NCI-H146 (cell line): ENCODE data around the gene H1-8.
"Not testable (repeated sequence)": the region's sequence is repeated elsewhere in the genome, so short reads cannot be mapped to it uniquely, and the experiment has no call there.

Experiments
- DNase-seq: peaks from one replicate; lab custom pipeline; 2025; lab: John Stamatoyannopoulos, UW

H1-8 gene, protein sequence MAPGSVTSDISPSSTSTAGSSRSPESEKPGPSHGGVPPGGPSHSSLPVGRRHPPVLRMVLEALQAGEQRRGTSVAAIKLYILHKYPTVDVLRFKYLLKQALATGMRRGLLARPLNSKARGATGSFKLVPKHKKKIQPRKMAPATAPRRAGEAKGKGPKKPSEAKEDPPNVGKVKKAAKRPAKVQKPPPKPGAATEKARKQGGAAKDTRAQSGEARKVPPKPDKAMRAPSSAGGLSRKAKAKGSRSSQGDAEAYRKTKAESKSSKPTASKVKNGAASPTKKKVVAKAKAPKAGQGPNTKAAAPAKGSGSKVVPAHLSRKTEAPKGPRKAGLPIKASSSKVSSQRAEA

DNA sequence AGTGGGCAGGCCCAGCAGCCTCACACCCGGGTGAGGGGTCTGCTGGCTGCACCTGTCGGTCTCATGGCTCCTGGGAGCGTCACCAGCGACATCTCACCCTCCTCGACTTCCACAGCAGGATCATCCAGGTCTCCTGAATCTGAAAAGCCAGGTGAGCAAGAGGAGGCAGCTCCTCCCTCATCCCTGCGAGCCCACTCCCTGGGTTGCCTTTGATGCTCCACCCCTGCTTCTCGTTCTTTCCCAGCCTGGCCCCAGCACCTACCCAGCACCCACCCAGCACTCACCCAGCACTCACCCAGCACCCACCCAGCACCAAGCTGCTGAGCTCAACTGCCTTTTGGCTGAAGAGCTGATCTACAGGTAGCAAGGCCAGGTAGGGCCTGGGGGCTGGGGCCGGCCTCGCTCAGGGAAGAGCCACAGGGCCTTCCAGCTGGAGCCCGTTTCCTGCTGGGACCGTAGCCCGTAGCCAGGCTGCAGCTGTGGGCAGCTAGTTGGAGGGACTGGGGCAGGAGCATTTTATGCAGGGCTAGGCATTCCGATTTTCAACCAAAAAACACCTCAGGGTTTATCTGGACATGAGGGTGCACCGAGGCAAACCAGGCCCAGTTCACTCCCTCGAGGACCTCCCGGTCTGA is at the start of gene H1-8:
Gene H1-8 (plus strand): TSS at position 20 of the 635 bp plus-strand sequence. CDS start 44 bp downstream, at position 64.
- no peak for DNase-seq

DNA sequence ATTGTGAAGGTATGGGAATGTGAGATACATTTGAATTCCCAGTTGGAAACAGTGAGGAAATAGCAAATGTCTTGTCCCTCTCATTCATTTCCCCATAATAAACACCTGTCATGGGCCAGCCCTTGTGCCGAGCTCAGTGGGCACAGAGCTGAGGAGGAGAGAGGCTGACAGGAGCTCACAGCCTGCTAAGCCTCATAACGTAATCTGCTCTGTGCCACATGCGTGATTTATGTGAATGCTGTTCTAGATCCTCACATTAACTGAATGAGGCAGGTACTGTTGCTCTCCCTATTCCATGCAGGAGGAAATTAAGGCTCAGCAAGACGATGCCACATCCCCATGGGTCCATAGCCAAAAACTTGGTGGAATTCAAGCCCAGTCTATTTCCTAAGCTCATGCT is 49.8 kb upstream of the H1-8 start:
- no peak for DNase-seq

DNA sequence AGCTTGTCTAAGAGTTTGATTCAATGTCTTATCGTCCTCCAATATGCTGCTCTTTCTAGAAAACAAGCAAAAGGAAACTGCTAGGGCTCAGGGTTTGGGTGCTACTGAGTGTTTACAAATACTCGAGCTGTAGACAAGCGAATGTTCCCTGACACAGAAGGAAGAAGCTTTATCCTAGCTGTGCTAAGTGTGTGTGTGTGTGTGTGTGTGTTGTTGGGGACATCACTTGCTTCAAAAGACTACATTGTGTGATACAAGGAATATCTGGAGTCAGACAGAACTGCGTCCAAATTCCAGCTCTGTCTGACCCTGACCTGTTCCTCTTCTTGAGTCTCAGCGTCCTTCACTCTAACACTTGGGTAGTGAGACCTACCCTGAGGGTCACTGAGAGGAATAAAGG is 48.5 kb upstream of the H1-8 start:
- not testable (repeated sequence) for DNase-seq

DNA sequence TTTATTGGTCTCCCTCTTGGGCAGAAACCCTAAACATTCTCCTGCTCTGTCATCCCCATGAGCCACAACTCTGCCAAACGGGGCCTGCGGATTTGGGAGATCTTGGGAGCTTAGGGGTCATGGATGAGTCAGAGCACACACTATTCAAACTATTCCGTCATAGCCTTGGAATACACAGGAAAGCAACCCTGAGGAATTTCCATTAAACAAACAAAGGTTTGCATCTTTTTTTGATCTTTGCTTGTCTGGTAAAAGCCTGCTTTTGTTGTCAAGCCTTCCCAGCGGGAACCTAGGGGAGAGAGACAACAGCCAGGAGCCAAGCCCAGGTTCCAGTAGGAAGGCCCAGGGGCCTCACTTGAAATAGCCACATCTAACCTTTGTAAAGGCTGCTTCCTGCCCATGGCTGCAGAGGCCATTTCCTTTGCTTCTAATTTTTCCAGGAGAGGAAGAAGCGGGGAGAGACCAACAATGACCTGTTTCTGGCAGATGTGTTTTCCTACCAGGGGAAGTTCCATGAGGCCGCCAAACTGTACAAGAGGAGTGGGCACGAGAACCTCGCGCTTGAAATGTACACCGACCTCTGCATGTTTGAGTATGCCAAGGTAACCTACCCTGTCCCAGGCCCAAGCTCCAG is 47.9 kb upstream of the H1-8 start:
- DNase-seq = not testable (repeated sequence)

DNA sequence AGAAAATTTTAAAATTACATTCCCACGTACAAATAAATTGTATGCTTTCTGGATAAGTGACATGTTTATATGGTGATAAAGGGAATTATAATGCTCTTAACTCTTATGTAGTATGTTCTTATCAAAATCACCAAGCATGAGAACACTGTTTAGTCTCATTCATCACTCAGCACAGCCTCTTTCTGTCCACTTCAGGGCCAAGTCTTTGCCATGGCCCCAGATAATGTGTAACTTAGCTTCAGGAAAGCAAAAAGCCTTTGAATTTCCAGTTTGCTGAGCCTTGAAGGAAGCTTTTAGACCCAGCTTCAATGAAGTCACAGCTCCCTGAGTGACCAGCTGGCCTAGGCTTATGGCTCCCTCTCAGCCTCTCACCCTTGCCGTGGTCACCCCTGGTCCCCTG is 45.1 kb upstream of the H1-8 start:
- DNase-seq = not testable (repeated sequence)

DNA sequence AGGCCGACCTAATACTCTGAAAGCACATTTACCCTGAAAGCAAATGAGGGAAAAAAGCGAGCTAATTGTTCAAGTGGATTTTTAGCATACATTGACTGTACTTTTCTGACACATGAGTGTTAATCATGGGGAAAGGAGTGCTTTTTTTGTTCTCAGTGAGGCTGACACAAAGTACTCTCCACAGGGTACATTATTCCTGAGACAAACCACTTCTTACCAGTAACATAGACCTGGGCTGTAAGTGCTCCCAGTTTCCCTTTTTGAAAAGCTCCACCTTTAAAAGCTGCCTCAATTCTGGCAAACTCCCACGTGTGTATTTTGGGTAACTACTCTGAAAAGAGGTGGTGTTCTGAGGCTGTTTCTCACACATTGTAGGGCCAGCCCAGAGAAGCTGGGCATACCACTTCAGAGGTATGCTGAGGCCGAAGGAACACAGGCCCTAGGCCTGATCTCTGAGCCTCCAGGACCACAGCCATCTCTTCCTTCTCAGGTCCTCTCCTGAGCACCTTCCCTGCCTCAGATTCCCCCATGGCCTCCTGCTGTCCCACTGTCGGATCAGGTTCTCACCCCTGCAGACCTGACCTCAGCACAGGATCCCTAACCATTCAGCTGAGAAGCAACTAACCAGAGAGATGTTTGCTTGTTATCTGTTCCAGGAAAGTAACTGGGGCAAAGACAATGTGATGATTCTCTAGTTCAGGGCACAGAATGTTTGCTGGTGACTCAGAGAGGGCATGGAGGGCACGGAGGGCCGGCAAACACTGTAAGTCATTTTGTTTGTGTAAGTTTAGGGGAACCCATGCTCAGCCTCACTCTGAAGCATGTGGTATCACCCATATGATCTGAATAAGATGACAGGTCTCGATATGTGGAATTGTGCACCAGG is 44.1 kb upstream of the H1-8 start:
- not testable (repeated sequence) for DNase-seq

DNA sequence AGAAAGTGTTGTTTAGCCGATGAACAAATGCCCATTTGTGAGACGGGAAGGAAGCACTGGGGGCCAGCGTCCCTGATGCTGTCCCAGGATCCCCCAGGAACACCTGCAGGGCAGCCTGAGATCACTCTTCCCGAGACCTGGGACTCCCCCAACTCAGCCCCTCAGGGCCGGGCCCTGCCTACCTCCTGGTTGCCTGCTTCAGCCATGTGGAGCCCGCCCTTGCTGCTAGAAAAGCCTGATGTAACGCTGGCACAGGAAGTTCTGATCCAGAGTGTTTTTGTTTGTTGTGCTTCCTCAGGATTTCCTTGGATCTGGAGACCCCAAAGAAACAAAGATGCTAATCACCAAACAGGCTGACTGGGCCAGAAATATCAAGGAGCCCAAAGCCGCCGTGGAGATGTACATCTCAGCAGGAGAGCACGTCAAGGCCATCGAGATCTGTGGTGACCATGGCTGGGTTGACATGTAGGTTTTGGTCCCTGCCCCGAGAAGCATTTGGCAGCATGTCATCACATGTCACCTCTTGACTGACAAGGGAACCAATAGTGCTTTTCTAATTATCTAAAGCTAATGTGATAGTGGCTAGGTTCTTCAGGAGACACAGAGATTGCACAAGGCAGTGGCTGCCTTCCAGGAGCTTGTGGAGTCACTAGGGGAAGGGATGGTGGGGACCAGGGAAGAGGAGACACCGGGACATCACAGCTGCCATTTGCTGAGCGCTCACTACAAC is 43.2 kb upstream of the H1-8 start:
- not testable (repeated sequence) for DNase-seq

DNA sequence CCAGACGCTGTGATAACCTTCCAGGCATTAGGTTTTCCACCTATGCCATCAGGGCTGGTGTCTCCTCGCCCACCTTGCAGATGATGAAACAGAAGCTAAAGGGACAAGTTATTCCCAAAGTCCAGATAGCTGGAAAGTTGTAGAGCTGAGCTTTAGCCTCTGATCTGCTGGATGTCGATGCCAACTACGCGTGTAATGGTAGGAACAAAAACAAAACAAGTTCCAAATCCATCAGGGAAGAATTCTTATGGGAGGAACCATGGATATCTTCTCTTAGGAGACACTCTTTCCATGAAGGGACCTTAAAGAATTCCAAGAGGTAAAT is 42.7 kb upstream of the H1-8 start:
- DNase-seq = no peak

DNA sequence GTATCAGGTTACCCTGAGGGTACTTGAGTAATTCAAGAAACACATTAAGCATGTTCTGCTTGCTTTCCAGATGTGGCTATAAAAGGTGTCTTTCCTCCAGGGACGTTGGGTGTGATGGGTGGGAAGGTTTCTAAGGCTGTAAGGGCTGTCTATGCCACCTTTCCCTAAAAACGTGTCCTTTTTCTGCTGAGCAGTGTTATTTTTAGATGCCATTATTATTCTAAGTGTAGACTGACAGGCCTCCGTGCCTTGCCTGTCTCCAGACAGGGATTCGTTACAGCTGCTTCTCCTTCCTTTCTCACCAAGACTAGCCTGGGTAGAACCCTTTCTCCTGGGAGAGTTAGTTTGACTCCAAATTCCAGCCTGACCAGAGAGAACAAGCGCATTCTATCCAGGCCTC is 41.3 kb upstream of the H1-8 start:
- DNase-seq = no peak

DNA sequence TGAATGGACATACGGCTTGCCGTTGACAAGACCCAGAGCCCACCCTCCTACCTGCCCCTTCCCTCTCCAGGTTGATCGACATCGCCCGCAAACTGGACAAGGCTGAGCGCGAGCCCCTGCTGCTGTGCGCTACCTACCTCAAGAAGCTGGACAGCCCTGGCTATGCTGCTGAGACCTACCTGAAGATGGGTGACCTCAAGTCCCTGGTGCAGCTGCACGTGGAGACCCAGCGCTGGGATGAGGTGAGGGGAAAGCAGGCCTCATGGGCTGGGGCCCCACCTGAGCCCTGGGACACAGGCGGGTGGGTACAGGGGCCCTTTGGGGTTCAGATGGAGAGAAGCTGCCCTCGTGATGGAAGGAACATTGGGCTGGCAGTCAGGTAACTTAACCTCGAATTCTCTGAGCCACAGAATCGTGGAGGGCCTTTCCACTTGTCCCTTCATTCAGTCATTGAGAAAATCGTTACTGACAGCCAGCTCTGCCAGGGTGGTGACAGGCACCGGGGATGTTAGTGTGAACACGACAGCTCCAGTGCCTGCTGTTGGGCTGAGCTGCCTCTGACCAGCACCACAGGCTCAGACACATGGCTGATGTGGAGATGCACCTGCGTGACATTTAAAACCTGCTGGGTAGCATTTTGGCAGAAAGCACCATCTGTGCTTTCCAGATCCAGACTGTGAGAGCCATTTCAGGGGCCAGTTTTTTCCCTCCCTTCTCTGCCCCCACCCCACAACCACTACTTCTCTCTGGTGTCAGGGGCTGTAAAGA is 40.1 kb upstream of the H1-8 start:
- DNase-seq = peak; percentile 29

DNA sequence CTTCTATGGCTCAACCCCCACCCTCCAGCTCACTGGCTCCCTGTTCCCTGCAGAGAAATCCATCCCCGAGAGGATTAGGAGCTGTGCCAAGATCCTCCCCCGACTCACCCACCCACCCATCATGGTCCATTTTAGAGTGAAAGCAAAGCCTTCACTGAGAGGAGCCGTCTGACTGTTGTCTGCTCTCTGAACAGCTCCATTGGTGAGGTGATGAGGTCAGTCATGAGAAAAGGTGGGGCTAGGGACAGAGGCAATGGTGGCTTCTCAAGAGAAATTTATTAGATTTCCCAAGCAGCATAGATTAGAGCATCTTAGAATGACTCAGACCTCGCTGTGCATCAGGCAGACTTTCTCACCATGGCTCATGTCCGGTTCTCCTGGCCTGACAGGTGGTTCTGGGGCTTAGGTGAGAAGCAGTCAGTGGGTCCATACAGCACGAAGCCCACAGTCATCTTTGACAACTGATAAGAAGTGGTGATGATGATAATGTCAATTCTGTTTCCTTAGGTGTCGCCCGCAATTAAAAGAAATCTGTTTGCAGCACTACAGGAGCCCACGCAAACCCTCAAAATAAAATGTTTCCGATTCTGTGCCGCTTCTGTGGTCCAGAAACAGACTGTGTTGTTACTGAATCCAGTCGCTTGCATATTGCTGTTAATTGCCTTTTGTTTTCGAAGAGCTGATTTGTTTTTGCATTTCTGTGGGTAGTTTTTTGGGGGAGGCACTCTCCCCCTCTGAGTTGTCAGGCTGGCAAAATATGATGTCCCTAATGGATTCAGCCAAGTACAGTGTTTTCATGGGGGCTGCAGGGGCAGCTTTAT is 39.3 kb upstream of the H1-8 start:
- no peak for DNase-seq

DNA sequence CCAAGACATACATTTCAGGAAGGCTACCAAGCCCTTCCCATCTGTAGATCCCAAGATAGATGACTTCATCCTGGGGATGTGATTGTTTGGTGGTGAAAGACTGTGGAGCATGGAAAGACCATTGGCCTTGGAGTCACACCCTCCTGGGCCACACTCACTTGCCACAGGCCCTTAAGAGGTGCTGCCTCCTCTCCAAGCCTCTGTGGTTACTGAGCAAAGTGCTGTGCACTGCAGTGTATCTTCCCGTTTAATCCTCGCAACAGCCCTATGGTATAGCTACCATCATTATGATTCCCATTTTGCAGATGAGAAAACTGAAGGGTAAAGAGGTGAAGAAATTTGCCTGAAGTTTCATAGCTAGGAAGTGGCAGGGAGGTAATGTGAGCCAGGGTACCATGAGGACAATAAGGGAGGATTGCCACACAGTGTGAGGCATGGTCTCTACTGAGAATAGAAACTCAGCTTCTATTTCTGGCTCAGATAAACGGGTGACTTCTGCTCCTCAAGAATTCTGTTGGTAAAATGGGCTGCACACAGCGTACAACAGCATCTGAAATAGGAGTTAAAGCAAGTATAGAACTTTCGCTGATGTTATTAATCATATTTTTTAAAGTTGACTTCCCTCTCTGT is 38.4 kb upstream of the H1-8 start:
- no peak for DNase-seq

DNA sequence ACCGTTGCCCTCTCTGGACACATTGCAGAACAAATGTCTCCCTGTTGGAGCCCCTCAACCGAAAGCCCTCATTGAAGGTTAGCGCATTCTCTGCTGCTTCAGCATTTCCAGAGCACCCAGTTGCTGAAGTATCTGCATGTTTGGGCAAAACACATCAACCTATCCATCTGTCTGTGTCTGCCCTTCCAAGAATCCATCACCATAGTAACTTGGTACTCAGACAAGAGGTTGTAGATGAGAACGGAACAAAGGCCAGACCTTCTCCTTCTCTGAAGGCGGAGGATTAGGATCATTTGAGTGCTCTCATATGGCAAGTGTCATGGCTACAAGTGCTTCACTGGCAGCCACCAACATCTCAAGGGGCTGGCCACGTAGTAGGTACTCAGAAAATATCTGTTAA is 37.6 kb upstream of the H1-8 start:
- DNase-seq = no peak

DNA sequence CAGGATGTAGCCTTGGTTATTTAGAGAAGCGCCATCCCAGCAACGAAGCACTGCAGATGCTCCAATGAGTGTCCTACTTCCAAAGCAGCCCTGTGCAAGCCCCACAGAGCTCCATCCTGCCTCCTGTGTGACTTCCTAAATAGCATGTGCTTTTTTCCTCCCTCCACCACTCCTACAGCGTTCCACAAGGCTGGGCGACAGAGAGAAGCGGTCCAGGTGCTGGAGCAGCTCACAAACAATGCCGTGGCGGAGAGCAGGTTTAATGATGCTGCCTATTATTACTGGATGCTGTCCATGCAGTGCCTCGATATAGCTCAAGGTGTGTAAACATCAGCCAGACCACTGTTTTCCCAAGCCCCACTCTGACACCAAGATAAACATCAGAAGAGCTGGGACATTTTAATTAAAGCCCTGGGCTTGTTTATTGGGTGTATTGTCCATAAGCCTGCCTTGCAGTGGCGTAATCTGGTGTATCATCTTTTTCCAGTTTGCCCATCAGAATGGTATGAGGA is 36.7 kb upstream of the H1-8 start:
- DNase-seq = peak; percentile 97

DNA sequence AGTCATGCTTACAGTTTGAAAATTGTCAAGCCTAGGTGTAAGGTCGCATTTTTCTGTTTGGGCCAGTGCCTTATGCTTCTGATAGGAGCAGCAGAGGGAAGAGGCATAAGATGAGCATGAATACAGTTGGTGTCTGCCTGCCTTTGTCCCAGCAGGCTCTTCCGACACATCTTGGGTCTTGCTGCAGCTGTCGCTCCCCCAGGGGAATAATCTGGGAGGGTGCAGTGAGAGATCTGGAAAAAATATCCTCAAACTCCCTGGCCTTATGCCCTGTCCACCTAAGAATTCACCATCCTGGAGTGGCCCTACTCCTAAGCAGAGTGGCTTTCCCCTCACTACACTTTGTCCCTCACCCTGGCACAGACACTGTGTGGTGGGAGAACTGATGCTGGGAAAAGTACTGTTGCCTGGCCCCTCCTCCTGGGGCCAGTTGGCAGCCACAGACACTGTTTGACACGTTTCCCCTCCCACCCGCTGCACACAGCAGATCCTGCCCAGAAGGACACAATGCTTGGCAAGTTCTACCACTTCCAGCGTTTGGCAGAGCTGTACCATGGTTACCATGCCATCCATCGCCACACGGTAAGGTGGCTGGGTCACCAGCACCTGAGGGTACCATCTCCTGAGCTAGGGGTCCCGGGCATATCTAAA is 35.7 kb upstream of the H1-8 start:
- DNase-seq = no peak

DNA sequence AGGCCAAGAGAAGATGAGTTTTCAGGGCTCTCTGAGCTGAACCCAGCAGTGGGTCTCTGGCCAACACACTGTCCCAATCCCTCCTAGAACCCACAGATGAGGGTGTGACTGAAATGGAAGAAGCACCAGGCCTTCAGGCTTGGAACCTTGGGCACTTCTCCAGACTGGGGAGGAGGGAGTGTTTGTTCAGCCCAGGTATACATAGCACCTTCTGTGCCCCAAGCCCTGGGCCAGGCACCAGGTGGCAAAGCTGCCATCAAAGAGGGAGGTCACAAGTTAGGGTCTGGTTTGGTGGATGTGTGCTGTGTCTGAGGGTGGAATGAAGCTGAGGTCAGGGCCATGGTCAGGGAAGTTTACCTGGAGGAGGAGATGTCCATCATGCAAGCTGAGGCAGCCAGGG is 30.4 kb upstream of the H1-8 start:
- no peak for DNase-seq

DNA sequence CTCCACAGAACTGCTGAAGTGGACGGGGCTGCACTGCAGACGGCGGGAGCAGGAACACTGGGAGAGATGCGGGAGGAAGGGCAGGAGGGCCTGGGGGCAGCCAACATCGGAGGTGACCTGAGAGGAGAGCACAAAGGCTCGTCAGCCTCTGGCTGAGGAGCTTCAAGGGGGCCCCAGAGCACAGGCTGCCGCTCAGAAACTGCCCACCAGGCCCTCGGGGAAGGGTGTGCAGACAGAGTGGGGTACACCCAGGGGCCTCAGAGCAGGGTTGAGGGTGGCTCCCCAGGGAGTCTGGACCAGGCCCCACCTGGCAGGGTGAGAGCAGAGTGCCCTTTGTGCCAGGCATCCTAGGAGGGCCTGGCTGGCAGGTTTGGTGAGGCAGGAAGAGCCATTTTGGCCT is 29.3 kb upstream of the H1-8 start:
- no peak for DNase-seq

DNA sequence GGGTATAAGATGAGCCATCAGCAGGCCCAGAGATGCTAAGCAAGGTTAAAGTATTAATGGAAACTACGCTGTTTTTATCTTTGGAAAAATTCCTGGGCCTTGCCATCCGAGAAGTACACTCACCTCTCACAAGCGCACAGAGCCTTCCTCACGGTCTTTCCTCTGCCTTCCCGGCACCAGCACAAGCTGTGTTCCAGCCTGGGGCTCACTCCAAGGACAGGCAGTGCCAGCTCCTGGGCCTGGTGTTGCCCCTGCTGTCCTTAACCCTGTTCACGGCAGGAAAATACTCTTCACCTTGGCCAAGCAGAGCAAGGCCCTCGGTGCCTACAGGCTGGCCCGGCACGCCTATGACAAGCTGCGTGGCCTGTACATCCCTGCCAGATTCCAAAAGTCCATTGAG is 28.9 kb upstream of the H1-8 start:
- DNase-seq = no peak

DNA sequence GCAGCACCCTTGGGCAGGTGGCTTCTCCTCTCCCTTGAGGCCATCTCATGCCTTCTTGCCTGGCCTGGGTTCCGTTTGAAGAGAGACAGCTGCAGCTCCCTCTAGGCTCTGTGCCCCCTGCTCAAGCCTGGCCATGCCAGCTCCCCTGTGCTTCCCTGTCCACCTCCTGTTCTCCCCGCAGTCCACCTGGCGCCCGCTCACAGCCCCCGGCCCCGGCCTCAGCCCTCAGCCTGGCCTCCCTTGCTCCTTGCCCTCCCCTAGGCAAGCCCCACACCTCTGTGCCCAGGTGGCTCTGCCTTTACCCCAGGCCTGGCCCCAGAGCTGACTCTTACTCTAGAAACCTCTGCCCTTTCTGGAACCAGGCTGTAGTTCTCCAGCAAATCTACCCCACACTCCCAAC is 28.4 kb upstream of the H1-8 start:
- no peak for DNase-seq
